GM12801 (cell line): ENCODE results near the gene NCCRP1.

Source experiments
- CTCF ChIP-seq: IDR thresholded peaks from one replicate; pipeline ENCODE4 v1.5.1; 2011; ENCODE audit warnings: control low read depth; ENCODE audit not compliant: insufficient read length; ENCODE audit errors: extremely low read depth

Gene NCCRP1

GRCh38 chr19:39160523-39160861 is 36.3 kb upstream of the NCCRP1 start:
- no peak for TF ChIP-seq CTCF

- no peak for TF ChIP-seq CTCF
Observed at GRCh38 chr19:39160889-39161672, 35.7 kb upstream of the NCCRP1 start.

GRCh38 chr19:39162441-39163043 is 34.2 kb upstream of the NCCRP1 start:
- TF ChIP-seq CTCF: no peak

DNA sequence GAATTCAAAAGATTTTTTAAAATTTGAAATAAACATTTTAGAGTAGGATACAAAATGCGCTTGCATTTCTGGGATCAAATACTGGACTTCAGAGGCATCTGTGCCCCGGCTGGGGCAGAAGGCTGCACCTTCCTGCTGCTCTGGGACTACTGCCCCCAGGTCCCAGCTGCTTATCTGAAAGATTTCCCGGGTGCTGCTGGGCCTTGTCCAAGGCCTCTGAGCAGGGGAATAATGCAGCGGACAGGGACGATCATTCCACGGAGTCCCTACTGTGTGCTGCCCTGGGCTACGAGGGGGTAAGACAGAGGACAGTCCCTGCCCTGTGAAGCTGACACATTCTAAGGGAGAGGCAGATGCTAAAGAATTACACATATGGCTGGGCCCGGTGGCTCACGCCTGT is 33.1 kb upstream of the NCCRP1 start:
- no peak for TF ChIP-seq CTCF

- no peak for TF ChIP-seq CTCF
Observed at GRCh38 chr19:39164289-39164688, 32.5 kb upstream of the NCCRP1 start.

DNA sequence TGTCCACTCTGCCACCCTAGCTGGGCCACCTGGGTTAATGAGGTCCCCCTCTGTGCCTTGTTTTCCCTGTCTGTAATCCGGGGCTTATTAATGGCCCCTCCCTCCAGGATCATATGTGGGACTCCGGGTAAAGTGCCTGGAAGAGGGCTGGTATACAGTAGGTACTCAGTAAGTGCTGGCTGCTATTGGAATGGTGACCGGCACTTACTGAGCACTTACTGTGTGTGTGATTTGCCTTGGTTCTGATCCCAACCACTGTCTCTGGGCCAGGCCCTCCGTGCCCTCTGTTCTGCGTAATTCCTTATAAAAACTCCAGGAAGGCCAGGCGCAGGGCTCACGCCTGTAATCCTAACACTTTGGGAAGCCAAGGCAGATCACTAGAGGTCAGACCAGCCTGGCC is 30.9 kb upstream of the NCCRP1 start:
- TF ChIP-seq CTCF: no peak

DNA sequence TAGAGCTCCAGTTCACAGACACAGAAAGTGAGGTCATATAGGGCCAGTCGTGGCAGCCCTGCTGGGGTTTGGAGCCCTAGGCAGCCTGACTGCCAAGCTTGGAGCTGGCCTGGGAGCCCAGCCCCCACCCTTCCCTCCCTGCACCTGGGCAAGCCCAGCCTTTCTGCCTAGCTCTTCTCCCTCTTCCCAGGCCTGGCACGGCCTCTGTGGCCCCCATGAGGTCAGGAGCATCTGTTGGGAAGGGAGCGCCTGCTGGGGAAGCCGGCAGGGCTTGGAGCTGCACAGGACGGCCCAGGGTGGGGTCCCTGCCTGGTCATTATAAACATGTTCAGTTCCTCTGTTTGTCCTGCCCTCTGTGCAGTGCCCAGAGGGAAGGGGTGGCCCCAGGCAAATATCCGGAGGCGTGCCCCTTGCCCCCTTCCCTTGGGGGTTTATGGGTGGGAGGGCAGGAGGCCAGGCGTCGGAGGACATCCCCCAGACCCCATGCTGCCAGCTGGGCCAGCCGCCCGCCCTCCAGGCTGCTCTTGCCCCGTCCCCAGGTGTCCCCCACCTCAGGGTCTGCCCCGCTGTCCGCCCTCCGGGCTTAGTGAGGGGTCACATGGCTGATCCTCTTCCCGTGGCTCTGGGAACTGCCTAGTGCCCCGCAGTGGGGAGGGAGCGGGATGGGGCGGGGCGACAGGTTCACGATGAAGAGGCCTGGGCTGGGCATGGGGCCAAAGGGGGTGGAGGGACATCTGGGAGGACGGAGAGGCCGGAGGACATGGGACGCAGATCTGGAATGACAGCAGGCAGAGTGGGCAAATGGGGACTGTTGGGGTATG is 30.0 kb upstream of the NCCRP1 start:
- TF ChIP-seq CTCF: no peak
